Anterior cingulate cortex (tissue), 58 donors: ENCODE results near the gene SHTN1.
A peak's percentile ranks its signal among the peaks of the same experiment; 100 is the strongest.

Experiments
- DNase-seq, 58 donors: peaks; one replicate each; lab custom pipeline; 2025; lab: John Stamatoyannopoulos, UW

Gene SHTN1

DNA sequence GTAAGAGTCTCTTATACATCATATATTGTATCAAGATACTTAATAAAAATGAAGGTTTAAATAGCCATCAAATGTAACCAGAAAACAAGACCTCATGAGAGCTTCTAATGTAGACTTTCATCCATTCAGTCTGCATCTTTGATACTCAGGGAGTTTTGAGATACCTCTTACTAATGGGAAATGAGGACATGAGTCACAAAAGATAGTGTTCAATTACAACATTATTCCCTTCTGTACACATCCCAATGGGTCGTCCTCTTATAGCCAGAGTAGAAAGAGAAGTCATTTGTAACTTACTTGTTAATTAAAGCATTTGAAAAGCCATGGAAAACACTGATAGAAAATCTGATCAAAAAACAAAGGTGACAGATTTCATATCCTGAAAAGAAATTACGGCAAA lies 19.4 kb downstream of the SHTN1 start:
- DNase-seq: no peak

DNA sequence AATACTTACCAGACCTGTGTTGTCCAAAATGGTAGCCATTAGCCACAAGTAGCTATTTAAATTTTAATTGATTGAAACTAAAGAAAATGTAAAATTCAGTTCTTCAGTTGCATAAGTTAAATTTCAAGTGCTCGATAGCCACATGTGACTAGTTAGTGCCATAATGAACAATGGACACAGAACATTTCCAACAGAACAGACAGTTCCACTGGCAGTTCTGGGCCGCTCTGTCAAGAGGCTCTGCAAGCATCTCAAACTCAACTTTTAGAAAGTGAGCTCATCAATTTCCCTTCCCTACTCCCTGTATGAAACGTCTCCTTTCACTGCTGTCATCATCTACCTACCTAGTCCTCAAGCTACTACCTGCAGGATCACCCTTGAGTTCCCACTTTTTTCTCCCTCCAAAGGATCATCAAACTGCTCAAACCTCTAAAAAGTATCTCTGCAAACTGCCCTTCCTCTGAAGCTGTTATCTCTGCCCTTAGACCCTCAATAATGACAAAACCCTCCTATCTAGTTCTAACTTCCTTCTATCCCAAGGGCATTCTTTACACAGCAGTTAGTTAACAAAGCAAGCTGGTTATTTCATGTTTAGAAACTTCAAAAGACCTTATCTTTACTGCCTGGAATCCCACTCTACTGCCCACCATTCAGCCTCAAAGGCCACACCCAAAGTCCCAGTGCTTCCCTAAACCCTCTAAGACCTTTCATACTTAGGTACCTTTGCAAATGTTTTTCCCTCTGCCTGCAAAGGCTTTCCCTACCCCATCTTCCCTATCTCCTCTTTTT lies 20.6 kb downstream of the SHTN1 start:
- DNase-seq: peak in 5 of 58 donors; percentile 17 to 41 (median 29)

DNA sequence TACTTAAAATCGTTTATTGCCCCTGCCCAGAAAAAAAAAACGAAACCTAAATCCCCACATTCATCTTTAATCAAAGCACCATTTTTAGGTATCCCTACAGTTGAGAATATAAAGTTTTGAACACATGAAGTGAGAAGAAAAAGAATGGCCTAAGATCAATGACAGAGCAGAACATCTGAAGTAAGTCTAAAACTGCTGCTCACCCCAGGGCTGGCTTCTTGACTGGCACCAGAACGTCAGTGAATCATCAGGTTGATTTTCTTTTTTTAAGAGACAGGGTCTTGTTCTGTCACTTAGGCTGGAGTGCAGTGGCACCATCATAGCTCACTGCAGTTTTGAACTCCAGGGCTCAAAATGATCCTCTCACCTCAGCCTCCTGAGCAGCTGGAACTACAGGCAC lies 24.9 kb downstream of the SHTN1 start:
- DNase-seq: no peak

DNA sequence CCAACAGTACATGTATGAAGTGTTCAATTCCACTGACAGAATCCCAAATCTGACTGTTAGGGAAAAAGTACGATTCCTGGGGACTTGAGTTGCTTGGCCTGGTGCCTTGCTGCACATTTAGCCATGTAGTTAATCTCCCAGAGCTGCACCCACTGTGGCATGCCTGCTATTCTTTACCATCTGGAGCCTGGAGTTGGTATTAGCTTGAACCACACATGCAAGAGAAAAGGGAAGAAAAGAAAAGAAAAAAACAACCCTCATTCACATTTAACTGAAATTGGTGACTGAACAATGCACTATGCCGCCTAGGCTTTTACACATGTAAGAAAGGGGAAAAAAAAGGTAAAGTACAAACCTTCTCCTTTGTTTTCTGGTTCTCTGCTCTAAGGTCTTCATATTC lies 26.1 kb downstream of the SHTN1 start:
- DNase-seq: peak in 1 of 58 donors; percentile 10

DNA sequence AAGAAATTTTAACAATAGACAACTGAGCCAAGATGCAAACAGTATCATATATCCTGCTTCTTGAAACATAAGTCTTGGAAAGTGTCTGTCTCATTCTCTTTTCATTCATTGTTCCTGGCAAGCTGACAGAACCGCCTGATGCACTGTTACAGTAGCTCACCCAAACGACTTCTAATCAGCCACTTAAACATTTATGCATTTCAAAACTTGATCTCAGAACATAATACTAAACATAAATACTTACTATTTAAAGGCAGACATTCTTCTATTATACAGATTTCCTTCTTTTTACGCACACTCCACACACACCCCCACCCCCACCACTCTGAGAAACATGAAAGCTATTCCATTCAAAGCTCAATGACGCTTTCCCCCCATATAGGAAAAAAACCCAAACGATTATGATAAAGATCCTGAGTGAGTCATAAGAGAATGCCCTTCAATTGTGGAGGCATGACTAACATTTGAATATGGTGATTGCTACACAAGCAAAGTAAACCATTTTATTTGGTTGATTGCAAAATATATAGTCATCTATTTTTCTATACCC lies 30.5 kb downstream of the SHTN1 start:
- peak in 2 of 58 donors; percentile 18 to 31 for DNase-seq

DNA sequence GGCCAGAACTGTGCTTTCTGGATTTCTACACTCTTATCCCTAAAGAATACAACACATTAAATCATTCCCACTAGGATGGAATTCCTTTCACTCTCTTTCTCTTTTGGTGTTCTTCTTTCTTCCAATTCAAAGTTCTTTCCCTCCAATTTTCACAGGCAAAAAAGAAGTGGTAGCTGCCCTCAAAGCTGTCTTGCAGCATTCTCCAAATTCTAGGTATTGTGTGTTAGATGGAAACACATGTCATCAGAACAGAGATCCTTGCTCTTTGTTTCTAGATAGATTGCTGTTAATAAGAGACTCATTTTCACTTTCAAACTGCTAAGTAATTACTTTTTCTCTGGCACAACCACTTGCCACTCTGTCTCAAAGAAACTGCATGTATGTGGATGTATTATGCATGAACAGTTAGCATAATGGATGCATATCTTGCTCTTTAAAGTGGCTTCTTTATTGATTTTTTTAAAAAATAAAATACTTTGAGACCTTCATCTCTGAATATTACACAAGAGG lies 31.0 kb downstream of the SHTN1 start:
- no peak for DNase-seq

DNA sequence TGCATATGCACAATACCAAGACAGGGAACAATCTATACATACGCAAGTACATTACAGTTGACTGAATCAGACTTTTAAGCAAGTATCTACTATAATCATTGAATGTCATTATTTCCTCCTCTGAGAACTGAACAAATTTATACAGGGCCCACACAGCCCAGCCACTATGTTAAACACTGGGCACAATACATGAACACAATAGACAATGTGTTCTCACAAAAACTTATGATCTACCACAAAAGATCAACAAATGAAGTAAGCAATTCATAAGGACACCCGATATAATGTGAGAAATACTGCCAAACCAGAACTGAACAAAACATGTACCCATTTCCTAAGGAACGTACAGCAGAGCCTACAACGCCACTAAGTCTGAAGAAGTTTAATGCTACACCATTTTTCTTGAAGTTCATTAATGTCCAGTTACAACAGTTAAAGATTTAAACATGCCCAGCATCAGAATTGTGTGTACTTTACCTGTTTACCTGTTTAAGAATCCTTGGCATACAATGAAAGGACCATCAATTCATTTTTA lies 31.5 kb downstream of the SHTN1 start:
- DNase-seq: peak in 4 of 58 donors; percentile 27 to 59 (median 36)

DNA sequence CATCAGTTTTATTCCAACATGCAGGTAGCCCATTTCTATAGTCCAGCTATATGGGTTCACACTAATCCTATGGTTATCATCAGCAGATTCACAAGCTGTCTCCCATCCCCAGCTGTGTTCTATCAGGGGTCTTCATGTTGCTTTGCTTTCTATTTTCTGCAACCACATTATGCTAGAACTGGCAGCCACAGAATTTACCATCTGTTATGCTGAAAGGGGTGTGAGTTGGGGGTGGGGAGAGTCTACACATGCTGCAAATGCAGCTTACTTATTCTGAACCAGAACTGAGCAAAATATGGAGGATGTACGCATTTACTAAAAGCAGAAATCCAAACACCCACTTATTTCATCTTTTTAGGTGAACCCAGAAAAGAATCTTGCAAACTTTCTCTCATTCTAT lies 32.9 kb downstream of the SHTN1 start:
- DNase-seq: peak in 22 of 58 donors; percentile 7 to 50 (median 32)

DNA sequence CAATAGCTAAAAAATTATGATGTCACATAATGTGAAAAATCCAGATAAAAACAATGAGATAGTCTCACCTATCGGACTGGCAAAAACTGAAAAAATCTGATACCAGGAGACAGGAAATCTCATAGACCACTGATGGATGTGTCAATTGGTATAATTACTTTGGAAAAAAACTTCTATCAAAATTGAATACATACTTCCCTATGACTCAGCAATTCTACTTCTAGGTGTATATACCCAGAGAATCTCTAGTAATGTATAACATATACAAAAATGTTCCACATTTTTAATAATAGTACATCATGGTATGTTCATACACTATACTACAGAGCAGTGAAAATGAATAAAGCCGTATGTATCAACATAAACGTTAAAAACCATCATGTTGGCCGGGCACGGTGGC lies 34.9 kb downstream of the SHTN1 start:
- DNase-seq: no peak

DNA sequence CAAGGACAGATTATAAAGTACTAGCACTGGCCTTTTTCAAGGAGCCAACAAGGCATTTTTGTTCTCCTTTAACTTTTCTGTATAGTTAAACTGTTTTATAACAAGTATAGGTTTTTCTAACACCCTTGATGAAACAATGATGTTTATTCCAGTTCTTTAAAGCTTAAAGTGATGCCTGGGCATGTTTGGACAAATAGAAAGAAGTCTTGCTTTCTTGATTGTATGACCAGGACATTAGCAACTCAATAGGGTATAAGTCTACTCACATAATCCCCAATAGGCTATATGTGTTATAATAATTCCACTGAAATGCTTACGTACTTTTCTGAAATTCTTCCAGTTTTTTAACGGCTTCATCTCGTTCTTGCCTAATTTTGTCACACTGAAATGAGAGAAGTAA lies 36.7 kb downstream of the SHTN1 start:
- no peak for DNase-seq

DNA sequence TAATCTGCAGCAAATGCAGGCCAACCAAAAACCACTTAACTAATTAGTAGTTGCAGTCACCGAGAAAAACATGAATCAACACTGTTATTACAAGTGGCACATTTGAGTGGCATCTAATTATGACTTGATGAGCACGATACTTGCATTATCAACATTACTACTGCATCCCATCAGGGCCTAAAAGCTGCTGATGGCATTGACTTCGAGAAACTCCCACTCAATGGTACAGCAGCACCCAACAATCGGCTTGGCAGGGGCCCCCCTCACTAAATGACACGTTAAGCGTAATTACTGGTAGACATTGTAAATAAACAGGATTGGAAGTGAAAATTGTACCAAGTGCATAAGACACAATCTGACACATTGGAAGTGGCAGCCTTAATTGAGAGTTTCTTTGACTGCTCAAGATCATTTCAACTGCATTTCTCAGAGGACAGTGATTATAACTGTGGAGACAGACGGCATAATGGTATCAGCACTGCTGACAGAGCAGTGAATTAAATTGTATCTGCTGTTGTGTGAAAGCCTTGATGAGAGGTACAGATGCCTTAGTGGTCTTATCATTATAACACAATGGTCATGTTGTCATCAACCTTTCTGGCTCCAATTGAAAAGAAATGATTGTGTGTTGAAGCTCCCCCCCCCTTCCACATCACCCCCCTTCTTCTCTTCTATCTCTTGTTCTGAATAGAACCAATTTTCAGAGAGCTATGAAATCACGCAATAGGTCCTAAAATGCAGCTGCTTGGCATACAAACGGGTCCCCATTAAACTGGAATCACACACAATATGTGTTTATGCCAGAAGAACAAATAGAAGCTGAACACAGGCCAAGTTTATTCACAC lies 43.4 kb downstream of the SHTN1 start:
- peak in 30 of 58 donors; percentile 12 to 87 (median 54) for DNase-seq

DNA sequence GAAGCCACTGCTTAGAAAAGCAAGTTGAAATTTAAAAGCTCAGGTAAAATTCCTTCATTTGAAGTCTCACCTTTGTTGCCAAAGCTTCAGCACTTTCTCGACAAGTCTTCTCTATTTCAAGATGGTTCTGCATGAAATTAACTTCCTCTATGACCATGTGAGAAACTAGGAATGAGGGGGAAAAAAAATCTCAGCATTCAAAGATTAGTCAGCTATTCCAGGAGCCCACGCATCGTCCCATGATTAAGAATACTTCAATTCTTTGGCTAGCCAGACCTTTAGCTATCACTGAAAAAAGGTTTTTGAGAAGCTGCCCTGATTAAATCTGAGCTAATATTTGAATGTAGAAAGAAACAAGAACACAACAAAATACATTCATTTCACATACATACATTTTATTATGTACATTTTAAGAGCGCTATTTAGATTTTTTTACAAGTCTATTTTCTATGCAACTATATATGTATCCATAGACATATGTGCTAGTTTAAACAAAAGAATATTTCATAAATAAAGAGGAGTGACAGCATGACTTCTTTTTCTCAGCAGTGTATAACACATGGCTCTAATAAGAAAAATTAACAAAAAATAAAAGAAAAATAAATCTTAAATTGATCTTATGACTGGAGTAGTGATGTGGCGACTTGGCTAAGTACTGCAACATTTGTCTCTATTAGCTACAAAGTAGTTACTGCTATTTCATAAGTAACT lies 44.8 kb downstream of the SHTN1 start:
- DNase-seq: no peak

DNA sequence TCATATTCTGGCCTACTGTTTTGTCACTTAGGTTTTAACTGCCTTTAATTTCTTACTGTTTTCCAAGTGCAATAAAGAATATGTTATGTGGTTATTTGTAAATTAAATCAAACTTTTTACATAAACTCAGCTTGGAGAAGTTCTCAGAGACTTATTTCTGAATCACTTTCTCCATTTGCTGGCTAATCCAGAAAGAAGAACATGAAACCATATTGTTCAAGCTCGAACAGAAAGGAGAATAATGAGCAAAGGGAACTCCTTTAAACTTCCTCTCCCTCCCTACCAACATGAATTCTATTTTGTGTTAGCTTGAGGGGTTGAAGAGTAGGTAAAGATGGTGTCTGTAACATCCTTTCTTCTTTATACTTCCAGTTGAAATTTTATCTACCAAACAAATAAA lies 52.3 kb downstream of the SHTN1 start:
- peak in 1 of 58 donors; percentile 15 for DNase-seq

DNA sequence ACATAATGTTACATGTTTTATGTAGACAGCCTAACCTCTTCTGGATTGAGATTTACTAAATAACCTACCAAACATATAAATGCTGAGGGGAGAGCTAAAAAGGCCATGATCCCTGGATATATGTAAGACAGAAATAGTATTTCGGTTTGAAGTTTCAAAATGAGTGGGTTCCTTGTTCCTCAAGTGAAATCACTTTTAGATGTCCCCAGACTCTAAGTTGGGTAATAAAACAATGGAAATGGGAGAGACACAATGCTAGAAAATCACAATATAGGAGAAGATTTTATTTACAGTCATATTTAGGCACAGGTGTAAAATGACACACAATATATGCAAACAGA lies 56.5 kb downstream of the SHTN1 start:
- DNase-seq: no peak

DNA sequence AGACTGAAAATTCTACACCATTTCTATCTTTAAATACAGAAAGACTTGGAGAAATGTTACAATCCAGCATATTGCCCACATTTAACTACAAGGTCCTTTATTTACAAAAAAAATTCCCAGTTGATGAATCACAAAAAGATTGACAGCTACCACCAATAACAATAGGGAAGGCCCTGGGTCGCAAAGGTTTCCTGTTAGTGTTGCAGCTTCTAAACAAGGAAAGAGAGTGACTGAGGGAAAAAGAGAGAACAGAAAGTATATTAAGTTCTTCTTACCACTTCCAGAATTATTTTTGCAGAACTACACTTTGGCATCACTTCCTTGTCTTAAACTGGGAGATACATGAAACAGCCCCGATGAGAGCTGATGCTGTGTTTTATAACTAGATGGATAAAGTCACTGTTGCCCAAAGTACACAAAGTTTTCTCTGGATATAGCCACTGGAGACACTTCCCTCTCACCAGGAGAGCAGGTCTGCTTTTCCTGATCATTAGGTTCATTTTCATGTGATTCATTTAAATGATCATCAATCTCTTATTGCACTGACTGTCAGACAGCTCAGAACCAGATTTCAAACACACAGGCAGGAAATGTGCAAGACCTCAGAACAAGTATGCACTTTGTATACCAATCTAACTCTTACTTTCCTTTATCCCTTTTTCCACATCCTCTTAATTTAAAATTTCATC lies 57.0 kb downstream of the SHTN1 start:
- peak in 3 of 58 donors; percentile 17 to 32 (median 19) for DNase-seq

DNA sequence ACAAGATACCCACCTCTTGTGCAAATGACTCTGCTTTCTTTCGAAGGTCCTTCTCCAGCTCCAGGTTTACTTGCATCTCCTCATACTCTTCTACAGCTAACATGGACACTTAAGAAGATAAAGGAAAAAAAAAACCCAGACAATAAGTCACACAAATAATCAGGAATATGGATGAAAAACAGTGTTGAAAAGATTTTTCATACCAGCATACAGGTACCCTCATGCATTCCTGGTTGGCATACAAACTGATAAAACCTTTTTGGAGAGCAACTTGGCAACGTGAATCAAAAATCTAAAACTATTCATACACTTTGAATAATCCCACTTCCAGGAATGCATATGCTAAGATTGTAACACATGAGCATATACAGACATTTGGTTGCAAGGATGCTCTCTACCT lies 60.1 kb downstream of the SHTN1 start:
- DNase-seq: no peak

DNA sequence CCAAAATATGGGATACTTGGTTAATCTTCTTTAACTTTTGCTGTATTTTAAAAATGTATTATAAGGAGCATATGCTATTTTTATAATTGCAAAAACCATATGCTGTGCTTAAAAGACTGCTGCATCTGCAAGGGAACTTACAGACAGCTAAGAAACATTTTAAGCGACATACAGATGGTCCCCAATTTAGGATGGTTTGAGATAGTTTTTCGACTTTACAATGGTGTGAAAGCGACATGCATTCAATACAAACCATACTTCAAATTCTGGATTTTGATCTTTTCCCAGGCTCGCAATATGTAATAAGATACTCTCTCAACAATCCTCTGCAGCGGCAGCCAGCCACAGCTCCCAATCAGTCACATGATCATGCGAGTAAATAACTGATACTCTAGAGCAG lies 73.2 kb downstream of the SHTN1 start:
- peak in 1 of 58 donors; percentile 11 for DNase-seq

DNA sequence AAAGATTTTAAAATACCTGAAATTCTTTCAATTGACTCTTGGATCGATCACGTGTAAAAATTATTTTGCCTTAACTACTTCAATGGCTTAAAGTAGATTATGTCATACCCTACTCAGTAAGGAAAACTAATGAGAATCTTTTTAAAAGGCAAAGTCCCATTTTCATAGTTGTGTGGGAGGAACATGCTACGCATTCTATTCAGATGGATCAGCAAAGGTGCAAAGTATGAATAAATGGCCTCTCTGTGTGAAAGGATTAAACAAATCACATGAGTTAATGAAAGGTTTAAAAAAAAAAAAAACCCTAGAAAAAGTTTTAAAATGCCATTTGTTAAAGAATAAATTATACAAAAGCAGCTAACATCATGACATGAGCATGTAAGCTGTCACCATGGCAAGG lies 78.6 kb downstream of the SHTN1 start:
- DNase-seq: no peak

DNA sequence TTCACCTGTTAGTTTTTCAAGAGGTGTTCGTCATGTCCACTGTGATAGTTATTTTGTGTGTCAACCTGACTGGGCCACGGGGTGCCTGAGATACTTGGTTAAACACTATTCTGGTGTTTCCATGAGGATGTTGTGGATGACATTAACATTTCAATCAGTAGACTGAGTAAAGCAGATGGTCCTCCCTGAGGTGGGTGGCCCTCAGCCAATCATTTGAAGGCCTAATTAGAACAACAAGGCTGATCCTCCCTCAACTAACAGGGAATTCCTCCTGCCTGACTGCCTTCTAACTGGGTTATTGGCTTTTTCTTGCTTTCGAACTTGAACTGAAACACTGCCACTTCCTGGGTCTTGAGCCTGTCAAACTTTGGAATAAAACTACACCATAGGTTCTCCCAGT lies 79.9 kb downstream of the SHTN1 start:
- no peak for DNase-seq

DNA sequence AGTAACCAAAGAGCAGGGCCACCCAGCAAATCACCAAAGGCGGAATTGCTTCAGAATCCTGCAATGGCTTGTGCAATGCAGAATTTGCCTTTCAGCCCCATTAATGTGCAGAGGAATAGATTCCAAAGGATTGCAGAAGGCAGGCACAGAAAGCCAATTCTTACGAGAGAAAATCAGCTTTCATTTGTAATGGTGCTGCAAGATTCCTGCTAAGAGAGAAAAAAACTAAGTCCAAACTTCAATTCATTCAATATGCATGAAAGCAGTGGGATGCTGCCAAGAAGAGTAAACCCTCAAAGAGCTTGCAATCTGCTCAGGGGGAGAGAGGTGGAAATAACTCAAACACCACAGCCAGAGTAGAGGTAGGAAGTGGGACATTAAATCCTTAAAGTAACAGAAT lies 85.3 kb downstream of the SHTN1 start:
- no peak for DNase-seq
